Activated CD8-positive, alpha-beta memory T cell treated with anti-CD3 and anti-CD28 coated beads for 48 hours (primary cell): Measurements from ENCODE around the gene SEMA3B.
A peak's percentile ranks its signal among the peaks of the same experiment; 100 is the strongest.
"Not testable (repeated sequence)": the region's sequence is repeated elsewhere in the genome, so short reads cannot be mapped to it uniquely, and the experiment has no call there.

Experiments used
- DNase-seq, 3 experiments: peaks; one replicate each; pipeline ENCODE4 v3.0.0-alpha.2; 2020; ENCODE audit warnings: low read depth in 2 of 3, low spot score in 2 of 3

Gene SEMA3B

GRCh38 chr3:50271314-50271936, 2.5 kb downstream of the SEMA3B start:
- no peak for DNase-seq

DNA sequence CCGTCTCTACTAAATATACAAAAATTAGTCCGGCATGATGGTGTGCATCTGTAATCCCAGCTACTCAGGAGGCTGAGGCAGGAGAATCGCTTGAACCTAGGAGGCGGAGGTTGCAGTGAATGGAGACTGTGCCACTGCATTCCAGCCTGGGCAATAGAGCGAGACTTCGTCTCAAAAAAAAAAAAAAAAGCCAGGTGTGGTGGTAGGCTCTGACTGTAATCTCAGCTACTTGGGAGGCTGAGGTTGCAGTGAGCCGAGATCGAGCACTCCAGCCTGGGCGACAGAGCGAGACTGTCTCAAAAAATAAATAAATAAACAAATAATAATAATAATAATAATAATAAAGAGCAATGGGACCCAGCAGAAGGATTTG, 3.6 kb downstream of the SEMA3B start:
- DNase-seq, result not testable (repeated sequence)

DNA sequence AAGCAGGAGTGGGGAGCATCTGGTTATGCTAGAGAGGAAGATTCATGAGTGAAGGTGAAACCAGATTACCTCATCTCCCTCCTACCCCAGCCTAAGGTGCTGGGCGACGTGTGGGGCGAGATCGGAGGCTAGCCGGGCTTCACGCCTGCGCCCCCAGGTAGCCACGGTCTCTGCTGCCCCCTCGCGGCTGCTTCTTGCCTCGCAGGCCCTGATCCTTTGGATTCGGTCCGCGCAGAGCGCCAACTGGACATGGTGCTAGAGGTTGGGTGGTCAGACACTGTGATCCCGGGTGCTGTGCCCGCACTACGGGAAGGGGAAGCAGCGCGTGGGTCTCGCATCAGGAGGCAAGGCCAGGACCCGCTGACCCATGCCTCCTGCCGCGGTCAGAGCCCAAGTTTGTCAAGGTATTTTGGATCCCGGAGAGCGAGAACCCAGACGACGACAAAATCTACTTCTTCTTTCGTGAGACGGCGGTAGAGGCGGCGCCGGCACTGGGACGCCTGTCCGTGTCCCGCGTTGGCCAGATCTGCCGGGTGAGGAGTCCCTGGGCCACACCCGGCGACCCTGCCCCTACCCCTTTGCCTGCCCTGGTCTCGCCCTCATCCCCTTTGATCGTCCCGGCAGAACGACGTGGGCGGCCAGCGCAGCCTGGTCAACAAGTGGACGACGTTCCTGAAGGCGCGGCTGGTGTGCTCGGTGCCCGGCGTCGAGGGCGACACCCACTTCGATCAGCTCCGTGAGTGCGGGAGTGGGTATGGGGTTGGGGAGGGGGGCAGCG, 4.2 kb downstream of the SEMA3B start:
- peak; percentile 76 to 98 (median 98) for DNase-seq

DNA sequence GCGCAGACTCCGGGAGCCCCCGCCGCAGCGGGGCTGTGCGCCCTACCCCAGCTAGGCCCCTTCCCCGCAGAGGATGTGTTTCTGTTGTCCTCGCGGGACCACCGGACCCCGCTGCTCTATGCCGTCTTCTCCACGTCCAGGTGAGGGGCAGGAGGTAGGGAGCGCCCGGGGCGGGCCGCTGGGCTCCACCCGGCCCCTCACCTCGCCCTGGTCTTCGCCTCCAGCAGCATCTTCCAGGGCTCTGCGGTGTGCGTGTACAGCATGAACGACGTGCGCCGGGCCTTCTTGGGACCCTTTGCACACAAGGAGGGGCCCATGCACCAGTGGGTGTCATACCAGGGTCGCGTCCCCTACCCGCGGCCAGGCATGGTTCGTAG, 4.7 kb downstream of the SEMA3B start:
- no peak for DNase-seq

DNA sequence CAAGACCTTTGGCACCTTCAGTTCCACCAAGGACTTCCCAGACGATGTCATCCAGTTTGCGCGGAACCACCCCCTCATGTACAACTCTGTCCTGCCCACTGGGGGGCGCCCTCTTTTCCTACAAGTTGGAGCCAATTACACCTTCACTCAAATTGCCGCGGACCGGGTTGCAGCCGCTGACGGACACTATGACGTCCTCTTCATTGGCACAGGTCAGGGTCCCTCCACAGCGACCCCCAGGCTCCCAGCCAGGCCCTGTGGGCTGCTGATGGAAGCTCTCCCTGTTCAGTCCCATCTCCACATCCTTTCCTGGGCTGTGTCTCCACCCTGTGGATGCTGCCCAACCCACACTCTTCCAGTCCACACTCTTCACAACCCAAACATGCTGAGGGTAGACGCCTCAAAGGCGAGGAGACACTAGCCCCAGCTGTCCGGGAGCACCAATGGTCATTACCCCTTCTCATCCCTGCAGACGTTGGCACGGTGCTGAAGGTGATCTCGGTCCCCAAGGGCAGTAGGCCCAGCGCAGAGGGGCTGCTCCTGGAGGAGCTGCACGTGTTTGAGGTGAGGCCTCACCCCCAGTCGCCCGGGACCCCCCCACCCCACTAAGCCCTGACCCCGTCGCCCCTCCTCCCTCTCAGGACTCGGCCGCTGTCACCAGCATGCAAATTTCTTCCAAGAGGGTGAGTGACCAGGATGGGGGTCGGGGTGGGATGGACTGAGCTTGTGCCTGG, 5.6 kb downstream of the SEMA3B start:
- DNase-seq, result peak in 2 of 3 experiments; percentile 56 to 66

- DNase-seq, result no peak
These were observed 6.4 kb downstream of the SEMA3B start for GRCh38 chr3:50275141-50275995.

GRCh38 chr3:50275996-50276761, 7.2 kb downstream of the SEMA3B start:
- no peak for DNase-seq

DNA sequence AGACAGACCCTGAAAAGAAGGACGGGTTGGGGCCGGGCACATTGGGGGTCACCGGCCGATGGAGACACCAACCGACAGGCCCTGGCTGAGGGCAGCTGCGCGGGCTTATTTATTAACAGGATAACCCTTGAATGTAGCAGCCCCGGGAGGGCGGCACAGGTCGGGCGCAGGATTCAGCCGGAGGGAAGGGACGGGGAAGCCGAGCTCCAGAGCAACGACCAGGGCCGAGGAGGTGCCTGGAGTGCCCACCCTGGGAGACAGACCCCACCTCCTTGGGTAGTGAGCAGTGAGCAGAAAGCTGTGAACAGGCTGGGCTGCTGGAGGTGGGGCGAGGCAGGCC, 7.8 kb downstream of the SEMA3B start:
- DNase-seq, result no peak

DNA sequence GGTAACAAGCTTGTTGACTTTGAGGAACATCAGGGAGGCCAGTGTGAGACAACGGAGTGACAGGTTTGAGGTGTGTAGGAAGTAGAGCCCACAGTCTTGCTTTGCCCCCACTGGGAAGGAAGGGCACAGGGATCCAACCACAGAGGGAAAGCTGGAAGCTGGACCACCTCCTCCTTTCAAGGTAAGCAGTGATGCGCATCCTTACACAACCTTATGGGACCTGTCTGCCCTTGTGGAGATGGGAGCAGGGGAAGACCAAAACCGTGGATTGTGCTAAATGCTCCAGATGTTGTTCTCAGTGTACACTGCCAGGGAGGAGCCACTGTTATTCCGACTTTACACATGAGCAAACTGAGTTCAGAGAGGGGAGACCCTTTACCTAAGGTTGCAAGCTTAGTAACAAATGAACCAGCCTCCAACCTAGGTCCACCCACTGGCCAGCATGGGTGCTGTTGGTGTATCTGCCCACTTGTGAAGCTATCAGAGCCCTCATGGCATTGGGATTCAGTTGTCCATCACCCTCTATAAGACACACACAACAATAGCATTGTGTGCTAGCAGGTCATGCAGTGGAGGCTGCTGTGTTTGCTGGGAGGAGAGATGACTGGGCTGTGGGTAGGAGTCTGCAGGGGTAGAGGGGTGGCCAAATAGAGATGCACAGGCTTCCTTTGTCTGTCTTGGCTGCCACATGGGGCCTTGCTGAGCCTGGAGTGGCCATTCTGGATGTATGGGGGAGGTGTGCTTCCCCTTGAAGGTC, 9.4 kb downstream of the SEMA3B start:
- no peak for DNase-seq

GRCh38 chr3:50278880-50279224, 9.9 kb downstream of the SEMA3B start, which contains the start of gene LSMEM2:
Gene LSMEM2 (plus strand): TSS chr3:50279087. CDS start chr3:50279114, 27 bp downstream.
- no peak for DNase-seq

DNA sequence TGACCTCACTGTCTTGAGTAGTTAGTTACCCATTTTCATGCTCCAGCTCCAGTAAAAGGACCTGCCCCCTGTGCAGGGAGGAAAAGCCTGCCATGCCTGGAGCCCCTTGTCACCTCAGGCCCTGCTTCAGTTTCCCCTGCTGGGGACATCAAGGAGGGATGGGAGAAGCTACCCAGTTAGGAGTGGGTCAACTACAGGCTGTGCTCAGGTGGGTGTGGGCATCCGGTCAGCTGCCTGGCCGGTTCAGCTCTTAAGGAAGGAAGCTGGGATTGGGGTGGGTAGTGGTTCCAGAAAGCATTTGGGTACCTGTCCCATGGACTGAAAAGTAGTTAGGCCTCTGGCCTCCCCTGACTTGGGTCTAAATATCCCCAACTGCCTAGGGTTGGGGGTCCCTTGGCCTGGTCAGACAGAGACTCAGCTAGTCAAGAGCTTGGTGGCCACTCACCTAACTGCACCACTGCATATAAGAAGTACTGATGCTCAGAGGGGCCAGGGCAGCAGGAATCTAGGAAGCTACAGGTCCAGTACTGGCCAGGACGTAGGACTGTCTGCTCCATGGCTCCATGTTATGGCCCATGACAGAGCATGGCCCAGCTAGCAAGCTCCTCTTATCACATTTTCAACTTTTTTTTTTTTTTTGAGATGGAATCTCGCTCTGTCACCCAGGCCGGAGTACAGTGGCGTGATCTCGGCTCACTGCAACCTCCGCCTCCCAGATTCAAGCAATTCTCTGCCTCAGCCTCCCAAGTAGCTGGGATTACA, 10.5 kb downstream of the SEMA3B start:
- no peak for DNase-seq

DNA sequence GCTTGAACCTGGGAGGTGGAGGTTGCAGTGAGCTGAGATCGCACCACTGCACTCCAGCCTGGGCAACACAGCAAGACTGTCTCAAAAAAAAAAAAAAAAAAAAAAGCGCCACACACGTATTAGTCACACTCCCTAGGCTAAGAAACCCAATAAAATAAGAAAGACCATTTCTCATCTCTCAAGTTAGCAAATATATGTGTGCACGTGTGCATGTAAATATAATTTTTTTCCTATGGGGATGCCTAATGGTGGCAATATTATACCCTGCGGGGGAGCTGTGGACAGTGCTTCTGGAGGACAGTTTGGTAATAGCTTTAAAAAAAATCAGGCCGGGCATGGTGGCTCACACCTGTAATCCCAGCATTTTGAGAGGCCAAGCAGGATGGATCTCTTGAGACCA, 15.2 kb downstream of the SEMA3B start:
- DNase-seq, result not testable (repeated sequence)

- no peak for DNase-seq
These were observed 17.6 kb downstream of the SEMA3B start for GRCh38 chr3:50286322-50287227.

GRCh38 chr3:50287262-50287661, 18.3 kb downstream of the SEMA3B start:
- no peak for DNase-seq

GRCh38 chr3:50288387-50289007, 19.6 kb downstream of the SEMA3B start:
- DNase-seq, result no peak

GRCh38 chr3:50289130-50289529, 20.2 kb downstream of the SEMA3B start:
- DNase-seq, result no peak

DNA sequence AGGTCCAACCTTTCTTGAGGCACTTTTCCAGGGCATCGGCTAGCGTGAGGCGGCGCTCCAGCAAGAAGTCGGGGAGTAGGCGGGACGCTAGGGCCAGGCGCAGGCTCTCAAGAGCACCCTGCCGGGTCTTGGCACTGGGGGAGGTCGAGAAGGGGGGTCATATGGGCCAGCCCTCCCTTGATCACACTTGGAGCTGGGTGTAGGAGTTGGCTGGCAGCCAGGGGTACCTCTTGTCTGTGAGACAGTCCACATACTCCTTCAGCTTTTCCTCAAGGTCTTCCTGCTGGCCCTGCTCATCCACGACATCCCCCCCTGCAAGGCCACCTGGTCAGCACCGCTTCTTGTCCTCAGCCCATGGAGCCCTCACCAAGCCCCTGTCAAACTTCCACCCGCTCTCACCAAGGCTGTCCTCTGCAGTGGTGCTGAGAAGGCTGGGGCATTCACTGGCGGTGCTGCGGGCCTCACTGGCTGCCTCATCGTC, 21.3 kb downstream of the SEMA3B start:
- DNase-seq, result no peak
